Inferior parietal cortex (tissue), 1 donor: ENCODE data around the gene TRIM44.
"Not testable (repeated sequence)": the region's sequence is repeated elsewhere in the genome, so short reads cannot be mapped to it uniquely, and the experiment has no call there.

Experiments used
- DNase-seq: peaks from one replicate; pipeline ENCODE4 v3.0.0-alpha.2; 2016; ENCODE audit errors: extremely low spot score

The TRIM44 gene

DNA sequence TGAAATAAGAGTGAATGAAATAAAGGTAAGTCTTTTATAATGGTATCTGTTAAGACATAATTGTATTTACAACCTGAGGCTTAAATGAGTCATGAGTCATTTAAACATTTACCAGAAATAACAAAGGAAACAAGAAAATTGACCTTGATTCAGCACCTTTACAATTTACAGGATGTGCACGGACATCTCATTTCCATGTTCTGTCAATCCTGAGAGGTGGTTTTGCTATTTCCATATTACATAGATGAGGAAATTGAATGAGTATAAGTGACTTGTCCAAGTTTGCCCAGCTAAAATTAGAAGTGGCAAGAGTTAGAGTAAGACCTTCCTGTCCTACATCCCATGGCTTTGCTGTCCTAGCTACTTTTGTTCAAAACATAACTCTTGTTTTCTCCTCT, 89.1 kb downstream of the TRIM44 start:
- no peak for DNase-seq

DNA sequence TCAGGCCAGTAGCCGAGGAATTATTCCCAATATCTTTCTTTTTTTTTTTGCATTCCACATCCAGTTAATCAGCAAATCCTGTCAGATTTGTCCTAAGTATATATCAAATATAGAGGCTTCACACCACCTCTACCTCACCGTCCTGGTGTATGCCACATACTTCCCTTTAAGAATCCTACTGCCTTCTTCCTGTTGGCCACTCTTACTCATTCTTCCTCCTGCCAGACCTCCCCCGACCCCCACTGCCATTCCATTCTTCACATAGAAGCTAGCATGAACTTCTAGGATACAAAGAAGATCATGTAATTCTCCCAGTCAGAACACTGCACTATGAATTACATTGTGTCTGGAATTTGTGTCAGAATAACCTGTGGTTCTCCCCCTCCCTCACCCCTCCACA, 89.5 kb downstream of the TRIM44 start:
- DNase-seq = no peak

DNA sequence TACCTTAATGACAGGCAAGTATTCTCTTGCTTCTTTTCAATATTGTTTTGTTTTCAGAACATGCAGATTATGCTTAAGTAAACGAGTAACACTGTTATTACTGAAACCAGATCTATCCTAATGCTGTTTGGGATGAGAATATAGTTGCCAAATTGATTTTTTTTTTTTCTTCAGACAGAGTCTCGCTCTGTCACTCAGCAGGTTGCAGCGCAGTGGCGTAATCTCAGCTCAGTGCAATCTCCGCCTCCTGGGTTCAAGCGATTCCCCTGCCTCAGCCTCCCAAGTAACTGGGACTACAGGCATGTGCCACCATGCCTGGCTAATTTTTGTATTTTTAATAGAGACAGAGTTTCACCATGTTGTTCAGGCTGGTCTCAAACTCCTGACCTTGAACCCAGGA, 91.0 kb downstream of the TRIM44 start:
- DNase-seq = not testable (repeated sequence)

DNA sequence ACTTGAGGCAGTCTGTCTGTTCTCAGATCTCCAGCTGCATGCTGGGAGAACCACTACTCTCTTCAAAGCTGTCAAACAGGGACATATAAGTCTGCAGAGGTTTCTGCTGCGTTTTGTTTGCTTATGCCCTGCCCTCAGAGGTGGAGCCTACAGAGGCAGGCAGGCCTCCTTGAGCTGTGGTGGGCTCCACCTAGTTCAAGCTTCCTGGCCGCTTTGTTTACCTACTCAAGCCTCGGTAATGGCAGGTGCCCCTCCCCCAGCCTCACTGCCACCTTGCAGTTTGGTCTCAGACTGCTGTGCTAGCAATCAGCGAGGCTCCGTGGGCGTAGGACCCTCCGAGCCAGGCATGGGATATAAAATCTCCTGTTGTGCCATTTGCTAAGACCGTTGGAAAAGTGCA, 97.4 kb downstream of the TRIM44 start:
- DNase-seq = not testable (repeated sequence)

DNA sequence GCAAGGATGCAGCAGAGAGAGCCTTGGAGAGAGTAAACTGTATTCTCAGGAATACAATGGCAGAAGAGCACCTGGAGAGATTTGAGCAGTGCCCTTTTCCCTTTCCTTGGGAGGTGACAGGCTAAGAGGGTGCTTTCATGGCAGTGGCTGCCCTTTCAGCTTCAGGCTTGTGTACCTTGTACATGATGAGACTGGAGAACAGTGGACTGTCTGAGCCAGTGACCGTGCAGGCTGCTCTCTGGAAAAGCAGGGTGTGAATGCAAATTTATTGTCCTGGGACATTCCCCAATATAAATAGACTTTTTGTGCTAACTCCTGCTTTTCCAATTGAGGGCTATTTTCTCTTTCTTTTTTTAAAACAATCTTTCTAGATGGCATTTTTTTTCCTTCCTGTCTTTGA, 99.3 kb downstream of the TRIM44 start:
- no peak for DNase-seq

DNA sequence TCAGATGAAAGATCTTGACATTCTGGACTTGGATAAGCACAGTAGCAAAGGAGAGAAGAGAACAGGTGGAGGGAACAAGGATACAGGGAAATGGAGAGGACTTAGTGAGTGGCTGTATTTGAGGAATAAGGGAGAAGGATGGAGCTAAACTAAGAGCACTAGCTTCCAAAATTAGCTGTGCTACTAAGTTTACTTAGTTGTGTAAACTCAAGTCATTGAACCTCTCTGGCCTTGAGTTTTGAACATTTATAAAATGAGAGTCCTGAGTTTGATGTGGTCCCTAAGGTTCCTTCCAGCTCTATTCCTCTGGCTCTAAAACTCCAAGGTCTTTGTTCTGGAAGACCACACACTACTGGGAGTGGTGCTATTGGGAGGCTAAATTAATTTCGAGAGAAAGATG, 100.7 kb downstream of the TRIM44 start:
- no peak for DNase-seq

DNA sequence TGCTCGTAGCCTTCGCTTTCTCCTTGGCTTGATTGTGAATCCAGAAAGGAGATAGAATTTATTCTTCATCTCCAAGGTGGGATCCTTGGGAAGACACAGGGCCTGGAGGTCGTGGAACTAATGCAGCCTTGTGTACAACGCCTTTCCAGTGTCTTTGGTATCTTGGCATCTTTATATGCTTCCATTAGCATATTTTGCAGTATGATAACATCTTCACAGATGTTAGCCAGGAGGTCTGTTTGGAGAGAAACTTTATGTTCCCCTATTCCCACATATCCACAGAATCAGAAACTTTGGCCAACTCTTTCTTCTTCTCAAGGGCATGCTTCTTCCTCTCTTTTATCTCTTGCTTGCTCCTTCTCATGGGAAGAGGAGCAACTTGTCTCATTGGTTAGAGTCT, 101.2 kb downstream of the TRIM44 start:
- no peak for DNase-seq

DNA sequence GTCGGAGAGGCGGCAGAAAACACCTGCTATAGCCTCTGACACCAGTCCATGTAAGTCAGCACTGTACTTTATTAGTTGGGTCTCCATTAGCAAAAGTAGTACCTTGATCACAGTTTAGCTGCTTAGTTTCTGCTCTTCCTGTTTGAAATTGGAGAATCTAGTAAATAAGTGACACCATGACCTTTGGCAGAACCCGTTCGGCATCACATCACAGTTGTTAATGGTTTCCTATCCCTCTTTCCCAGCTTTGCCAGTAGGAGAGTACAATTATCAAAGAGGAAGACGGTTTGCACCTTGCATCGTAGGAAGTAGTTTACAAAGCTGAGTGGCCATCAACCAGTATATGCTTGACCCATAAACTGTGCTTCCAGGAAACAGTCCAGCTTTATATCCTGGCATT, 101.8 kb downstream of the TRIM44 start:
- no peak for DNase-seq

DNA sequence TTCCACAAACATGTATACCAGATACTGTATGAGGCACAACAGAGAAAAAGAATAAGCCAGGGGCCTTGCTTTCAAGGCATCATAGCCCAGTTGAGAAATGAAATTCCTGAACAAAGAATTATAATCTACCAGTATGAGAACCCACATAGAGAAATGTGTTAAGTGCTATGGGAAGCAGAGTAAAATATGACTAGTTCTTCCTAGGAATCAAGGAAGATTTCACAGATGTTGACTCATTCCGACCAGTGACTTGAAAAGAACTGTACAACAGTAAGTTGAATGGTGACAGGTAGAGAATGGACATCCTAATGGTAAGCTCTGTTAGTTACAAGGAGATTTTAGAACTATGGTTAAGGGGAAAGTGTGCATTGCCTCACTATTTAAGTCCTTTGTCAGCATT, 102.6 kb downstream of the TRIM44 start:
- no peak for DNase-seq

DNA sequence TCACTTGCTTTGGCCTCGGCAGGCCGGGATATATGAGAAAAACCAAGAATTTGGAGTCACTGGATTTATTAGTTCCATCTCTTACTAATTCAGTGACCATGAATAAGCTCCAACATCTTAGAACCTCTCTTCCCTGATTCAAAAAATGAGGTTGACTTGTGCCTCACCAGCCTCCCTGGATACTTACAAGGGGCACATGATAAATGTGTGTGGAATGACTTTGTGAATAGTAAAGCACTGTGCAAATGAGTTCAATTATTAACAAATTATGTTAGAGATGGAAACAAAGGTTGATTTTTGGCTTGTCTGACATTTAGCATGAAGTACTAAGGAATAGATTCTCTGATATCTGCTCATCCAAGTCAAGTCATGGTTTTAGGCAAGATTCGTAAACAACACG, 104.1 kb downstream of the TRIM44 start:
- no peak for DNase-seq

DNA sequence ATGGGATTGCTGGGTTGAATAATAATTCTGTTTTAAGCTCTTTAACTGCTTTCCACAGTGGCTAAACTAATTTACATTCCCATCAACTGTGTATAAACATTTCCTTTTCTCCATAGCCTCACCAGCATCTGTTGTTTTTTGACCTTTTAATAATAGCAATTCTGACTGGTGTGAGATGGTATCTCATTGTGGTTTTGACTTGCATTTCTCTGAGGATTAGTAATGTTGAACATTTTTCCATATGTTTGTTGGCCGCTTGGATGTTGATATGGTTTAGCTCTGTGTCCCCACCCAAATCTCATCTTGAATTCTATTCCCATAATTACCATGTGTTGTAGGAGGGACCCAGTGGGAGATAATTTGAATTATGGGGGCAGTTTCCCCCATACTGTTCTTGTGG, 107.8 kb downstream of the TRIM44 start:
- DNase-seq = not testable (repeated sequence)

DNA sequence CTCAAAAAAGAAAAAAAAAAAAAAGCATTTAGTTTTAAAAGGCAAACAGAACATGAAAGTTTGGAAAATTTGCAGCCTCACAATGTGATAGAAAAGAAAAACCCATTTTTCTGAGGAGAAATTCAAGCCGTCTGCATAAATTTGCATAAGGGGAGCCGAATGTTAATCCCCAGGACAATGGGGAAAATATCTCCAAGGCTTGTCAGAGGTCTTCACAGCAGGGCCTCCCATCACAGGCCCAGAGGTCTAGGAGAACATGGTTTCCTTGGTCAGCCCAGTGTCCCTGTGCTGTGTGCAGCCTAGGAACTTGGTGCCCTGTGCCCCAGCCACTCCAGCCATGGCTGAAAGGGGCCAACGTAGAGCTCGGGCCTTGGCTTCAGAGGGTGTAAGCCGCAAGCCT, 109.1 kb downstream of the TRIM44 start:
- no peak for DNase-seq

DNA sequence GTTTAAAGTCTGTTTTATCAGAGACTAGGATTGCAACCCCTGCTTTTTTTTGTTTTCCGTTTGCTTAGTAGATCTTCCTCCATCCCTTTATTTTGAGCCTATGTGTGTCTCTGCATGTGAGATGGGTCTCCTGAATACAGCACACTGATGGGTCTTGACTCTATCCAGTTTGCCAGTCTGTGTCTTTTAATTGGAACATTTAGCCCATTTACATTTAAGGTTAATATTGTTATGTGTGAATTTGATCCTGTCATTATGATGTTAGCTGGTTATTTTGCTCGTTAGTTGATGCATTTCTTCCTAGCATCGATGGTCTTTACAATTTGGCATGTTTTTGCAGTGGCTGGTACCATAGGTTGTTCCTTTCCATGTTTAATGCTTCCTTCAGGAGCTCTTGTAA, 114.7 kb downstream of the TRIM44 start:
- not testable (repeated sequence) for DNase-seq

DNA sequence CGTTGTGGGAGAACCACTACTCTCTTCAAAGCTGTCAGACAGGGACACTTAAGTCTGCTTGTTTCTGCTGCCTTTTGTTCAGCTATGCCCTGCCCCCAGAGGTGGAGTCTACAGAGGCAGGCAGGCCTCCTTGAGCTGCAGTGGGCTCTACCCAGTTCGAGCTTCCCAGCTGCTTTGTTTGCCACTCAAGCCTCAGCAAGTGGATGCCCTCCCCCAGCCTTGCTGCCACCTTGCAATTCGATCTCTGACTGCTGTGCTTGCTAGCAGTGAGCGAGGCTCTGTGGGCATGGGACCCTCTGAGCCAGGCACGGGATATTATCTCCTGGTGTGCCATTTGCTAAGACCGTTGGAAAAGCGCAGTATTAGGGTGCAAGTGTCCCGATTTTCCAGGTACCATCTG, 116.4 kb downstream of the TRIM44 start:
- not testable (repeated sequence) for DNase-seq

DNA sequence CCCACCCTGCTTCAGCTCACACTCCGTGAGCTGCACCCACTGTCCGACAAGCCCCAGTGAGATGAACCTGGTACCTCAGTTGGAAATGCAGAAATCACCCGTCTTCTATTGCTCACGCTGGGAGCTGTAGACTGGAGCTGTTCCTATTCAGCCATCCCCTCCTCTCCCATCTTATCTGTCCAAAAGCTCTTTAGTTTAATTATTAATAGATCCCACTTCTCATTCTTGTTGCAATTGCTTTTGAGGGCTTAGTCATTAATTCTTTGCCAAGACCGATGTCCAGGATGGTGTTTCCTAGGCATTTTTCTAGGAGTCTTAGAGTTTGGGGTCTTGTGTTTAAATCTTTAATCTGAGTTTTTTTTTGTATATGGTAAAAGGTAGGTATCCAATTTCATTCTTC, 116.8 kb downstream of the TRIM44 start:
- no peak for DNase-seq

DNA sequence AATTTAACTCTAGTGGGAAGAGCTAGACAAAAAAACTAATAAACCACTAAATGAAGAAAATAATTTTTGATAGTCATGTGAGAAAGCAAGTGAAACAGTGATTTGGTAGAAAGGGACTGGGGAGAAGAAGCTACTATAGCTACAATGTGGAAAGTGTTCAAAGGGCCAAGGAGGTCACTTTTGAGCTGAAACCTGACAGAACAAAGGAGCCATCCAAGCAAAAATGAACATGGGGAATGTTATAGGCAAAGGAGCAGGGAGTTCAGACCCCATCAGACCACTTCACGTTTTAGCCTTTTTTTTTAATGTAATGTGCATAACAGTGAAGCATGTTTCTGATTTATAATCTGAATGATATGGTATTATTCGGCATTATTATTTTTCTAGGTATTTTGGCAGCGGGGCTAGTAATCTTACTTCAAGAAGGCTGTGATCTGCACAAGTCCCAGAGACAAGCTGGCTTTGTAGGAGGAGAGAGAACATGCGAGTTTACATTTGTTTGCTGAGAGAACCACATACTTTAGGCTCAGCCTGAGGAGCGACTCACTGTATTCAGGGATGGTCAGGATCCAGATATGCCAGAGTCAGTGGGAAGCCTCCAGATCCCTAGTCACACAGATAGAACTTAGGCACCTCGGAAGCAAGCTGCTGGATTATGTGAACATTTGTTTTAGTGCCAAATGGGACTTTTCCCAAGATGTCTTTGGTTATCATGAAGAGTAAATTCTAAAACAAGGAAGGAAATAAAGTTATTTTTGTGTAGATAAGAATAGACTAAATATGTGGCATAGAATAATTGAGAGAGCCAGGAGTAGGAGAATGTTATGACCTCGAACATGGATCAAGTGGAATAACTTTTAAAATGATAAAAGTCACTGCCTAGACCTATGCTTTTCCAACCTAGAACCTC, 118.6 kb downstream of the TRIM44 start:
- no peak for DNase-seq

DNA sequence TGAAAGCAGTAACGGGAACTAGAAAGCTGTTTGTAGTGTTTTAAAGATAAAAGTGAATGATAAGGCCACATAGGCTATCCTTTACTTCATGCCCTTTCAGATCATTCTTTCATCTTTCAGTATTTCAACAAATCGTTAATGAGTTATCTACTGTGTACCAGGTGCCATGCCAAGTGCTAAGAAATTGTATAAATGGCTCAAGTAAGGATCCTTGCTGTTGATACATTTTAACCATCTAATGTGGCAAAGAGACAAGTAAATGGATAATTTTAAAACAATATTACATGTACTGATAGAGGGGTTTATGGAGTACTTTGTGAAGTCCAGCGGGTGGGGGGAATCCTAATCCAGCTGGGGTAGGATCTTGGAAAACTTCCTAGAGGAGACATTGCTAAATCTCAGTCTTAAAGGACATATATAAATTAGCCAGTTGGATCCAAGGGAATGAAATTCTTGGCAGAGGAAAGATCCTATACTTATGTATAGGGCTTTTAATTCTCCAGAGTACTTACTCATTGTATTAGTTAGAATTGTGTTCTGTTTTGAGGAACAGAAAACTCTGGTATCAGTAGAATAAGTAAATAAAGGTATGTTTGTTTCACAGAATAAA, 119.4 kb downstream of the TRIM44 start:
- DNase-seq = no peak

DNA sequence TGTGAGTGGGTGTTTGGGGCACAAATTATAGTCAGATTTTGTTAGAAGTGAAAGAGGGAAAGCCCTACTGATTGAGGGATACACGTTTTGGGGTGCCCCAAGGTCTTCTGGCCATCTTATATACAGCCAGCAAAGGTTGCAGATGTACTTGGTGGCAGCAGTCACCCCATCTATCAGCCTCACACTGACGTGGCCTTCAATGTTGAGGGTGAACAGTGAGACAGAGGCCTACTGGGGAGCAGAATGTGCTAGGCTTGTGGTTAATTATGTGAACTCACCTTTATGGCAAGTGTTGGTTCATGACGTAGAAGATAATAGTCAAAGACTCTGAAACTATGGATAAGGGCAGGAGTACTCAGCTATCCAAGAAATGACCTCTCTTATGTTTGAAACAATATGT, 121.2 kb downstream of the TRIM44 start:
- DNase-seq = no peak

DNA sequence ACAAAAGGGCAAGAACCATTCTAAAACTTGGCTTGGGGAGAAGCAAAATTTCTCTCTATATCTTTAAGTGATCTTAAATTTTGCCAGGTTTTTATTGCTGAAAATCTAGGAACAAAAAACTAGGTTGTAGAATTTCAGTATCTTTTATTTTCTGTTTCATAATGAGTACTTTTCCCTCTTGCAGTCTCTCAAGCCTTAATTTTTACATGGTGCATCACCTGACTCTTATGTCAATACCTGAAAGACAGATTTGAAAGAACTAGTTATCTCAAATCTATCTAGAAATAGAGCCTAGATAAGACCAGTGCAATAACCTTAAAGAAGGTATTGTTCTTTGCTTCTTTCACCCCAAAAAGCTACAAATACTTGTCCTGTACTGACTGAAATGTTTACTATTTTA, 122.1 kb downstream of the TRIM44 start:
- DNase-seq = no peak

DNA sequence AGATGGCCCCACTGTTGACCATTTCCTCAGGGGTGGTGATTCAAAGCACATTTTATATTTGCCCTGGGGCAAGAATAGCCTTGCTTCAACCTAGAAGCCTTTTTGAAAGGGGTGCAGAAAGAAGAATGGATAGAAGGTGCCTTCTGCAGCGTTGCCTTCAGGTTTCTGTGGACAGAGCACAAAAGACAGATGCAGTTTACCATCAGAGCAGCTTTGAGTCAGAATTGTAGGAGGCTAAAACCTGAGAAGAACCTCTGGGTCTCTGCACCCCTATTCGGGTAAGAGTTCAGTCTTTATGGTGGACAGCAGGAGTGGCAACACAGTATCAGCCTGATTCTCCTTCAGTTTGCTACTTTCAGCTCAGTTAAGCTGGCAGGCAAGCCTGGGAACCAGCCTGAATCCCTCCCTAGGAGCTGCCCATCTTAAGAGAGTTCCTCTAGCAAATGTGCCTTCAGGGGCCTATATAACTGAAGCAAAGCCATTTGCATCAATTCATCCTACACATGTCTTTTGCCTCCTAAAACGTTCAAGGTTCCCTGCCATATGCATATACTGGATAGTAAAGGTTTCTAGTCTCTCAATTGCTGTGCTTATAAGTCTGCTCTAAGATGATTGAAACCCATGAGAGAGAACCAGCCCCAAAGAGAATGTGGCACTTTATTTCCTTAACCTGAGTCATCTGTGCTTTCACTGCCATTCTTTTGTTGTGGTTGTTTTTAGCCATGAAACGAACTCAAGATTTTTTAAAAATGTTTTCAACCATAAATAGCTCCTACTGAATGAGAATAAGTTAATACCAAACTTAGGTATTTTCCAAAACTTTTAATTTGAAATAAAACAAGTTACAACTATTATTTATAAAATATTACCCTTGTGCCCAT, 123.0 kb downstream of the TRIM44 start:
- DNase-seq = no peak

DNA sequence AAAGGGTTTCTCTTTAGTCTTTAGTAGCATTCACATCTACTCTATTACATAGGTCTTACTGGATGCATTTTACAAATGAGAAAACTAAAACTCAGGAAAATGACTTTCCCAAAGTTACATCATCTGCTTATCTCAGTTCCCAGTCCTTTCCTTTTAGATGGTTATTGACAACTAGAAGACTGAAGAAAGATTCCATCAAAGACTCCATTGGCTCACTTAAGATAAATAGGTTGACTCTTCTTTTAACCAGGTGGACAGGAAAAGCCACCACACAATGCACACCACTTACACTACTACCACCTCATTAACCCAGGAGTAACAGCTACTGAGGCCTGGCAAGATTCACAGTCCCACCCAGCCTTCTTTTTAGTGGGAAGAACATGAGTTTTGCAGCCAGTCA, 123.6 kb downstream of the TRIM44 start:
- no peak for DNase-seq

DNA sequence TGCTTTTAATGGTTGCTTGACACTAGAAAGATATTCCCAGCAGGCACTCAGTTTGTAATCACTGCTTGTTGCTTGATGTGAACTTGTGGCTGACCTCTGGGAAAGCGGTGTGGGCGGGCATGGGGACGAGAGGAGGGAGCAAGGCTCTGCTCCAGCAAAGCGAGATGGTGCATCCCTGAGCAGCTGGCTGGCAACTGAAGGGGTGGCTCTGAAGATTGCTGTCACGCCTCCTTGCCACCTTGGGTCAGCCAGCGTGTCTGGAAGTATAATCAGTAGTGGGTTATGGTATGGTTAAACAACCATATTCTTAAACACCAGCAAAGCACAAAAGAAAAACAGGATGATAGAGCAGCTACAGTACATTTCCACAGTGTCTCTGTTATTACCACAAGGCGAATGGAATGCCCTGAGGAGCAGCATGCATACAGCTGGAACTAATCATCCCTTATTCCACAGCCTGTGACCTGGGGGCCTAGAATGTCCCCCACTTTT, 124.5 kb downstream of the TRIM44 start:
- DNase-seq = no peak
